K562 (cell line): ENCODE results near the gene ANO8. TPM values are rescaled to one million over a fixed set of nuclear protein-coding genes. Genes with fewer than 3 reads are reported as not detected.

Experiments
- ATF7 ChIP-seq: fragments of 450-650 bp; IDR thresholded peaks from 2 replicates; pipeline ENCODE4 v1.7.1; 2014; ENCODE audit warnings: mild to moderate bottlenecking, moderate library complexity
- BCL6 ChIP-seq: fragments of 250-450 bp; sonication (Bioruptor Pico); IDR thresholded peaks from 2 replicates; pipeline ENCODE4 v1.4.0; 2020
- CREB1 ChIP-seq, 2 experiments: sonication (generic) in 1 of 2; formaldehyde crosslinking in 1 of 2; IDR thresholded peaks; 2 replicates each; pipeline versions ENCODE4 v1.6.1 to v1.8.0; 2012 to 2022; ENCODE audit warnings: inconsistent platforms in 1 of 2, mild to moderate bottlenecking in 1 of 2, missing genetic modification reagents in 1 of 2, moderate library complexity in 1 of 2
- ESRRB ChIP-seq: fragments of 250-450 bp; sonication (Bioruptor Pico); IDR thresholded peaks from 2 replicates; pipeline ENCODE4 v1.5.0; 2020; ENCODE audit warnings: mild to moderate bottlenecking, moderate library complexity, borderline replicate concordance
- FOS ChIP-seq: IDR thresholded peaks from 3 replicates; pipeline ENCODE4 v1.6.1; 2011; ENCODE audit not compliant: insufficient read length; ENCODE audit errors: extremely low read depth
- FOXM1 ChIP-seq, 2 experiments: fragments of 450-650 bp in 1 of 2; sonication (generic) in 1 of 2; formaldehyde crosslinking in 1 of 2; IDR thresholded peaks; 2 replicates each; pipeline versions ENCODE4 v1.6.1 to v1.9.0; 2017 to 2022; ENCODE audit warnings: low read depth in 2 of 2, mild to moderate bottlenecking in 2 of 2, missing genetic modification reagents in 1 of 2, moderate library complexity in 1 of 2
- LCOR ChIP-seq: sonication (generic); formaldehyde crosslinking; IDR thresholded peaks from 2 replicates; pipeline ENCODE4 v1.8.0; 2022; ENCODE audit warnings: mild to moderate bottlenecking, missing genetic modification reagents
- MAZ ChIP-seq, 2 experiments: fragments of 450-650 bp in 1 of 2; sonication (generic) in 1 of 2; formaldehyde crosslinking; IDR thresholded peaks in 1 of 2; conservative IDR thresholded peaks in 1 of 2; 2 replicates each; pipeline versions ENCODE4 v1.4.0 to v1.5.0; 2020; ENCODE audit warnings: mild to moderate bottlenecking in 1 of 2, missing genetic modification reagents in 1 of 2
- MCM7 ChIP-seq, 2 experiments: fragments of 450-650 bp; IDR thresholded peaks; 2 replicates each; pipeline ENCODE4 v1.6.1; 2016 to 2018
- NFE2 ChIP-seq: IDR thresholded peaks from 2 replicates; pipeline ENCODE4 v1.6.1; 2014; ENCODE audit warnings: antibody characterized with exemption, low read depth
- PHF20 ChIP-seq: fragments of 450-650 bp; IDR thresholded peaks from 2 replicates; pipeline ENCODE4 v1.6.1; 2018; ENCODE audit not compliant: partially characterized antibody
- POLR2G ChIP-seq: fragments of 200-400 bp; formaldehyde crosslinking; IDR thresholded peaks from 2 replicates; pipeline ENCODE4 v1.6.1; 2017; ENCODE audit warnings: low read depth, mild to moderate bottlenecking, antibody characterized with exemption, low read length, moderate library complexity
- PURB ChIP-seq: sonication (generic); formaldehyde crosslinking; IDR thresholded peaks from 2 replicates; pipeline ENCODE4 v1.9.0; 2021; ENCODE audit warnings: low read depth, mild to moderate bottlenecking, missing genetic modification reagents
- RHOXF2B ChIP-seq: fragments of 250-450 bp; sonication (Bioruptor Pico); conservative IDR thresholded peaks from 2 replicates; pipeline ENCODE4 v1.5.1; 2021
- SMAD1 ChIP-seq: fragments of 150-350 bp; IDR thresholded peaks from 2 replicates; pipeline ENCODE4 v1.6.1; 2014; ENCODE audit warnings: low read length, low read depth; ENCODE audit not compliant: partially characterized antibody
- SMAD3 ChIP-seq: fragments of 450-650 bp; formaldehyde crosslinking; conservative IDR thresholded peaks from 2 replicates; pipeline ENCODE4 v1.4.0; 2020; ENCODE audit warnings: mild to moderate bottlenecking
- SRSF1 ChIP-seq: fragments of 200-400 bp; formaldehyde crosslinking; IDR thresholded peaks from 2 replicates; pipeline ENCODE4 v1.6.1; 2017; ENCODE audit warnings: mild to moderate bottlenecking, low read depth, low read length, moderate library complexity
- WHSC1 ChIP-seq: IDR thresholded peaks from one replicate; pipeline ENCODE4 v1.6.1; 2012; ENCODE audit warnings: low read length, control low read depth, inconsistent platforms
- ZNF551 ChIP-seq: fragments of 250-450 bp; sonication (Bioruptor Pico); IDR thresholded peaks from 2 replicates; pipeline ENCODE4 v1.5.0; 2021; ENCODE audit warnings: mild to moderate bottlenecking, moderate library complexity
- ZNF583 ChIP-seq: fragments of 250-450 bp; sonication (Bioruptor Pico); IDR thresholded peaks from 2 replicates; pipeline ENCODE4 v1.4.0; 2020
- ZNF707 ChIP-seq: fragments of 250-450 bp; sonication (Bioruptor Pico); conservative IDR thresholded peaks from 2 replicates; pipeline ENCODE4 v1.8.0; 2022; ENCODE audit warnings: inconsistent platforms, mild to moderate bottlenecking, moderate library complexity
- polyA plus RNA-seq, 8 experiments: library from polyadenylated mRNA; depleted of rRNA in 4 of 8; stranded (reverse) in 5 of 8; unstranded in 3 of 8; fragments of >200 nt; fragmentation: Nextera tagmentation in 2 of 8; fragmentation: Illumina TruSeq in 1 of 8; extraction: Ambion mirVana in 2 of 8; extraction: Trizol in 1 of 8; gene quantifications; 2 replicates each; pipeline versions ENCODE4 v1.2.1 to v1.2.3, GENCODE V29; 2011 to 2014; ENCODE audit warnings: inconsistent platforms in 1 of 8, missing spikeins in 1 of 8
- total RNA-seq, 7 experiments: library from RNA; depleted of rRNA in 6 of 7; stranded (reverse); fragments of >200 nt in 6 of 7; fragmentation: Illumina TruSeq in 2 of 7; extraction: Trizol in 2 of 7; gene quantifications; 2 replicates each; pipeline versions ENCODE4 v1.2.1 to v1.2.3, GENCODE V29; 2011 to 2021; ENCODE audit warnings: low replicate concordance in 1 of 7
- TF ChIP-seq, protein P1 (sequence below): fragments of 450-650 bp; IDR thresholded peaks from 2 replicates; pipeline ENCODE4 v1.6.1; 2016; ENCODE audit warnings: antibody characterized with exemption
- TF ChIP-seq, protein P2 (sequence below): fragments of 450-650 bp; formaldehyde crosslinking; IDR thresholded peaks from 2 replicates; pipeline ENCODE4 v1.4.0; 2022; ENCODE audit warnings: missing genetic modification characterization
- TF ChIP-seq, protein P3 (sequence below): sonication (generic); formaldehyde crosslinking; IDR thresholded peaks from 2 replicates; pipeline ENCODE4 v1.8.1; 2023; ENCODE audit warnings: mild to moderate bottlenecking, missing genetic modification reagents

ANO8 gene
- total and polyA plus RNA-seq, 9 of the 15 experiments (the other 6 are each of a cell fraction or from before 2014, with no cell fraction given): 0.07 to 7.6 (median 2.3) TPM; not detected in 1

DNA sequence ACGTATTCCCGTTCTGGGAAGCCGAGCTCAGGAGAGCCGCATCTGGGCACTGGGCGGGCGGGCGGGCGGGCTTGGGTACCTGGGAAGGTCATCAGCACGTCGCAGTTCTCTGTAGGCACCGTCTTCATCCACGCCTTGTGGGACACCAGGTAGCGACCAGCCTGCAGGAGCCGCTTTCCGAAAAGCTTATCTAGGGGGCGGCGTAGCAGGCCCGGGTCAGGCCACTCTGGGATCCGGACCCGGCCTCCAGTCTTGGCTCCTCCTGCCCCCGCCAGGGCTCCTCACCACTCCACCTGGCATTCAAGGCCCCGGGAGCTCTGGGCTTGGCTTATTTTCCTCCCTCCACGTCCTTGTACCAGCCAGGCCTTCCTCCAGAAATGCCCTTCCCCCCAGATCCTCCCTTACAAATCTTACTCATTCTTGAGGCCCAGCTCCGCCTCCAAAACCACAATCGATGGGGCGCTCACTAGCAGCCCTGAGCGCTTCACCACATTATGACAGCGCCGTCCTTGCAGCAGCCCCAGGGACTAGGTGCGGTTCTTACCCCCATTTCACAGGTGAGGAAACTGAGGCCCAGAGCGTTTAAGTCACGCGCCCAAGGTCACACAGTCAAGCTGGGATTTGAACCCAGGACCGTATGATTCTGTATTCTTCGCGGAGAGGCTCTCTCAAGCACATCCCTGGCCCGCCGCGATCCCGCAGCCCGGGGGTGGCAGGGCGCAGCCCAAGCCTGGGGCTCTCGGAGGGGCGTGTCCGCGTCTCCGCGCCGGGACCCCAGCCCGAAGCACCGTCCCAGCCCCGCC is 843 bp downstream of the ANO8 start (continued):
- TF ChIP-seq PURB (CRISPR knock-in tag): no peak
- TF ChIP-seq MAZ (CRISPR knock-in tag; conservative IDR thresholded peaks at IDR 0.05 in 1 of 2, IDR thresholded peaks at IDR 0.05 in 1 of 2): no peak; a peak in 3 of 4 replicates
- TF ChIP-seq, protein P1, sequence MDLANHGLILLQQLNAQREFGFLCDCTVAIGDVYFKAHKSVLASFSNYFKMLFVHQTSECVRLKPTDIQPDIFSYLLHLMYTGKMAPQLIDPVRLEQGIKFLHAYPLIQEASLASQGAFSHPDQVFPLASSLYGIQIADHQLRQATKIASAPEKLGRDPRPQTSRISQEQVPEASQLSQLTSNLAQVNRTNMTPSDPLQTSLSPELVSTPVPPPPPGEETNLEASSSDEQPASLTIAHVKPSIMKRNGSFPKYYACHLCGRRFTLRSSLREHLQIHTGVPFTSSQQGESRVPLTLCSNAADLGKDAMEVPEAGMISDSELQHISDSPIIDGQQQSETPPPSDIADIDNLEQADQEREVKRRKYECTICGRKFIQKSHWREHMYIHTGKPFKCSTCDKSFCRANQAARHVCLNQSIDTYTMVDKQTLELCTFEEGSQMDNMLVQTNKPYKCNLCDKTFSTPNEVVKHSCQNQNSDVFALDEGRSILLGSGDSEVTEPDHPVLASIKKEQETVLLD: no peak
- no peak for TF ChIP-seq ESRRB
- 0 out of 2 replicates have a peak, but pooled peaks have one; percentile 23 for TF ChIP-seq RHOXF2B
- no peak for TF ChIP-seq LCOR (CRISPR knock-in tag)
- TF ChIP-seq POLR2G: no peak
- no peak for TF ChIP-seq WHSC1
- TF ChIP-seq CREB1 (IDR thresholded peaks at IDR 0.05): 0 out of 2 replicates have a peak, but pooled peaks have one; percentile 8
- peak; percentile 70 for TF ChIP-seq CREB1 (CRISPR knock-in tag; IDR thresholded peaks at IDR 0.05)
- TF ChIP-seq SRSF1: no peak
- TF ChIP-seq FOS: no peak
- TF ChIP-seq, protein P2, sequence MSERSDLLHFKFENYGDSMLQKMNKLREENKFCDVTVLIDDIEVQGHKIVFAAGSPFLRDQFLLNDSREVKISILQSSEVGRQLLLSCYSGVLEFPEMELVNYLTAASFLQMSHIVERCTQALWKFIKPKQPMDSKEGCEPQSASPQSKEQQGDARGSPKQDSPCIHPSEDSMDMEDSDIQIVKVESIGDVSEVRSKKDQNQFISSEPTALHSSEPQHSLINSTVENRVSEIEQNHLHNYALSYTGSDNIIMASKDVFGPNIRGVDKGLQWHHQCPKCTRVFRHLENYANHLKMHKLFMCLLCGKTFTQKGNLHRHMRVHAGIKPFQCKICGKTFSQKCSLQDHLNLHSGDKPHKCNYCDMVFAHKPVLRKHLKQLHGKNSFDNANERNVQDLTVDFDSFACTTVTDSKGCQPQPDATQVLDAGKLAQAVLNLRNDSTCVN: peak; percentile 42; the same call in 1 of the 2 replicates
- TF ChIP-seq ATF7: peak; percentile 64
- no peak for TF ChIP-seq MCM7 (IDR thresholded peaks at IDR 0.05)
- TF ChIP-seq ZNF707 (CRISPR knock-in tag): no peak
- 0 out of 2 replicates have a peak, but pooled peaks have one; percentile 60 for TF ChIP-seq ZNF583 (CRISPR knock-in tag)
- no peak for TF ChIP-seq FOXM1 (IDR thresholded peaks at IDR 0.05; ENCODE audit: low read depth)
- peak; percentile 24; the same call in 1 of the 2 replicates for TF ChIP-seq FOXM1 (CRISPR knock-in tag; IDR thresholded peaks at IDR 0.05; ENCODE audit: low read depth)
- peak; percentile 48 for TF ChIP-seq NFE2
- no peak for TF ChIP-seq SMAD1
- TF ChIP-seq SMAD3 (CRISPR knock-in tag): no peak
- TF ChIP-seq BCL6 (CRISPR knock-in tag): no peak
- TF ChIP-seq PHF20: peak; percentile 73
- TF ChIP-seq, protein P3, sequence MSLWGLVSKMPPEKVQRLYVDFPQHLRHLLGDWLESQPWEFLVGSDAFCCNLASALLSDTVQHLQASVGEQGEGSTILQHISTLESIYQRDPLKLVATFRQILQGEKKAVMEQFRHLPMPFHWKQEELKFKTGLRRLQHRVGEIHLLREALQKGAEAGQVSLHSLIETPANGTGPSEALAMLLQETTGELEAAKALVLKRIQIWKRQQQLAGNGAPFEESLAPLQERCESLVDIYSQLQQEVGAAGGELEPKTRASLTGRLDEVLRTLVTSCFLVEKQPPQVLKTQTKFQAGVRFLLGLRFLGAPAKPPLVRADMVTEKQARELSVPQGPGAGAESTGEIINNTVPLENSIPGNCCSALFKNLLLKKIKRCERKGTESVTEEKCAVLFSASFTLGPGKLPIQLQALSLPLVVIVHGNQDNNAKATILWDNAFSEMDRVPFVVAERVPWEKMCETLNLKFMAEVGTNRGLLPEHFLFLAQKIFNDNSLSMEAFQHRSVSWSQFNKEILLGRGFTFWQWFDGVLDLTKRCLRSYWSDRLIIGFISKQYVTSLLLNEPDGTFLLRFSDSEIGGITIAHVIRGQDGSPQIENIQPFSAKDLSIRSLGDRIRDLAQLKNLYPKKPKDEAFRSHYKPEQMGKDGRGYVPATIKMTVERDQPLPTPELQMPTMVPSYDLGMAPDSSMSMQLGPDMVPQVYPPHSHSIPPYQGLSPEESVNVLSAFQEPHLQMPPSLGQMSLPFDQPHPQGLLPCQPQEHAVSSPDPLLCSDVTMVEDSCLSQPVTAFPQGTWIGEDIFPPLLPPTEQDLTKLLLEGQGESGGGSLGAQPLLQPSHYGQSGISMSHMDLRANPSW (CRISPR knock-in tag): peak; percentile 86; the same call in 1 of the 2 replicates
- no peak for TF ChIP-seq ZNF551 (CRISPR knock-in tag)
